B cell (primary cell): ENCODE data around the gene MXRA8. TPM values are rescaled to one million over a fixed set of nuclear protein-coding genes. Genes with fewer than 3 reads are reported as not detected.

Experiments used
- ATAC-seq: fragments of 200-7000 bp; cut with Tn5 transposase; one replicate; pipeline ENCODE4 v1.10.0; 2021; ENCODE audit warnings: low read depth, mild to moderate bottlenecking, moderate number of reproducible peaks, moderate library complexity
- CTCF ChIA-PET: fragments of 350-600 bp; sonication (Branson Sonifier 250); formaldehyde crosslinking; loops from one replicate; lab custom pipeline; 2021; ENCODE audit warnings: antibody characterized with exemption, inconsistent platforms; lab: Charles Lee
- POLR2A ChIA-PET: fragments of 350-600 bp; sonication (Branson Sonifier 250); formaldehyde crosslinking; loops from one replicate; lab custom pipeline; 2021; ENCODE audit warnings: antibody characterized with exemption; lab: Charles Lee
- DNase-seq: peaks from one replicate; pipeline ENCODE4 v3.0.0; 2013
- H2AFZ ChIP-seq: 2 replicates; pipeline ENCODE4 v1.6.1; 2012; ENCODE audit warnings: mild to moderate bottlenecking, low read depth, low read length; ENCODE audit not compliant: insufficient read depth, poor library complexity, severe bottlenecking
- H3K27ac ChIP-seq, 2 donors: 1 replicate in 1 of 2; 2 replicates in 1 of 2; pipeline ENCODE4 v1.5.1; 2012 to 2013; ENCODE audit warnings: low read length in 2 of 2, mild to moderate bottlenecking in 2 of 2, moderate library complexity in 1 of 2
- H3K27me3 ChIP-seq, 4 experiments: fragments of 200-600 bp in 1 of 4; sonication (generic) in 1 of 4; replicated peaks in 1 of 4; 1 replicate in 2 of 4; 2 replicates in 2 of 4; pipeline versions ENCODE4 v1.6.1 to v1.7.0; 2013 to 2016; ENCODE audit warnings: low read length in 3 of 4, mild to moderate bottlenecking in 2 of 4, mixed read lengths in 1 of 4, moderate library complexity in 1 of 4; ENCODE audit not compliant: insufficient read depth in 4 of 4, control insufficient read depth in 3 of 4; ENCODE audit errors: control extremely low read depth in 1 of 4
- H3K36me3 ChIP-seq, 2 experiments: replicated peaks in 1 of 2; 1 replicate in 1 of 2; 2 replicates in 1 of 2; pipeline versions ENCODE4 v1.6.1 to v1.7.1; 2013; ENCODE audit warnings: low read length in 1 of 2; ENCODE audit not compliant: insufficient read depth in 2 of 2, control insufficient read depth in 1 of 2; ENCODE audit errors: control extremely low read depth in 1 of 2, extremely low read depth in 1 of 2
- H3K4me1 ChIP-seq, 2 donors: fragments of 200-600 bp in 1 of 2; sonication (generic) in 1 of 2; 1 replicate in 1 of 2; 2 replicates in 1 of 2; pipeline versions ENCODE4 v1.5.1 to v1.6.1; 2013 to 2017; ENCODE audit warnings: low read length in 2 of 2; ENCODE audit not compliant: control insufficient read depth in 2 of 2, insufficient read depth in 2 of 2
- H3K4me2 ChIP-seq: replicated peaks from 2 replicates; pipeline ENCODE3; 2012; ENCODE audit warnings: mild to moderate bottlenecking, low read depth, low read length; ENCODE audit not compliant: poor library complexity, severe bottlenecking
- H3K4me3 ChIP-seq, 5 experiments: fragments of 200-600 bp in 1 of 5; sonication (generic) in 1 of 5; 1 replicate in 3 of 5; 2 replicates in 2 of 5; pipeline versions ENCODE4 v1.5.1 to v1.7.0; 2011 to 2016; ENCODE audit warnings: low read length in 4 of 5, mild to moderate bottlenecking in 4 of 5, low read depth in 2 of 5, control low read depth in 1 of 5, moderate library complexity in 1 of 5; ENCODE audit not compliant: insufficient read depth in 1 of 5; ENCODE audit errors: control extremely low read depth in 1 of 5, extremely low read depth in 1 of 5
- H3K79me2 ChIP-seq: fragments of 200-600 bp; sonication (generic); one replicate; pipeline ENCODE4 v1.6.0; 2016; ENCODE audit warnings: low read length; ENCODE audit not compliant: control insufficient read depth, insufficient read depth
- H3K9ac ChIP-seq: fragments of 200-600 bp; sonication (generic); 2 replicates; pipeline ENCODE4 v1.6.1; 2017; ENCODE audit warnings: mild to moderate bottlenecking, low read length, moderate library complexity
- H3K9me3 ChIP-seq, 3 donors: one replicate each; pipeline versions ENCODE4 v1.6.1 to v1.7.1; 2013; ENCODE audit warnings: low read length in 2 of 3; ENCODE audit not compliant: control insufficient read depth in 2 of 3, insufficient read depth in 1 of 3; ENCODE audit errors: control extremely low read depth in 1 of 3
- H4K20me1 ChIP-seq: 2 replicates; pipeline ENCODE4 v1.6.0; 2012; ENCODE audit warnings: mild to moderate bottlenecking, low read length; ENCODE audit not compliant: insufficient read depth, control insufficient read depth, poor library complexity, severe bottlenecking
- H3K27ac Mint-ChIP-seq: one replicate; pipeline ENCODE4 v1.8.0; 2021; ENCODE audit warnings: mixed read lengths
- H3K27me3 Mint-ChIP-seq: one replicate; pipeline ENCODE4 v1.8.0; 2021; ENCODE audit warnings: mixed read lengths
- H3K4me1 Mint-ChIP-seq: one replicate; pipeline ENCODE4 v1.8.0; 2021; ENCODE audit warnings: mixed read lengths
- H3K4me3 Mint-ChIP-seq: one replicate; pipeline ENCODE4 v1.8.0; 2021; ENCODE audit warnings: mixed read lengths
- H3K9me3 Mint-ChIP-seq: one replicate; pipeline ENCODE4 v1.8.0; 2022; ENCODE audit warnings: mixed read lengths; ENCODE audit not compliant: insufficient read depth
- CTCF ChIP-seq: fragments of 200-600 bp; IDR thresholded peaks from one replicate; pipeline ENCODE4 v1.8.0; 2022; ENCODE audit warnings: antibody characterized with exemption, mild to moderate bottlenecking
- EZH2 ChIP-seq: IDR thresholded peaks from 2 replicates; pipeline ENCODE4 v1.6.1; 2012; ENCODE audit warnings: borderline replicate concordance, low read depth, mild to moderate bottlenecking, moderate library complexity, low read length; ENCODE audit not compliant: insufficient read depth, poor library complexity, severe bottlenecking
- WGBS: methylation state at CpG from one replicate; pipeline ENCODE4 v1.1.5; 2013; ENCODE audit warnings: missing lambda C conversion rate; ENCODE audit not compliant: insufficient coverage; 5-methylcytosine and 5-hydroxymethylcytosine counted together
- intact Hi-C: fragments of 100-400 bp; cut with micrococcal nuclease; formaldehyde crosslinking; loops from one replicate; pipeline ENCODE4 v1.10.0; 2022
- polyA plus RNA-seq: library from polyadenylated mRNA; depleted of rRNA; stranded (reverse); fragments of >200 nt; gene quantifications from 2 replicates; pipeline ENCODE4 v1.2.3, GENCODE V29; 2012
- total RNA-seq, 2 donors: library from RNA; stranded (reverse); fragments of 120-200 nt in 1 of 2; gene quantifications; 1 replicate in 1 of 2; 2 replicates in 1 of 2; pipeline versions ENCODE4 v1.2.3 to v1.2.4, GENCODE V29; 2013 to 2022

The MXRA8 gene
- total and polyA plus RNA-seq, 2 donors (not counting 1 experiment from before 2014, with no cell fraction given) = 0.10 TPM; not detected in 1

GRCh38 chr1:1371746-1372711 lies 13.7 kb upstream of the MXRA8 start:
- H3K4me3 ChIP-seq = no peak overlapping the region
- 28% methylated on average over 25 of the region's 26 CpGs for WGBS
- peak overlapping the region; percentile 12 to 27 for H3K27ac ChIP-seq
- no peaks in the 10 kb centered on the region for H3K27me3 Mint-ChIP-seq
- peaks cover 15% of the 10 kb centered on the region for H3K79me2 ChIP-seq
- TF ChIP-seq EZH2 (no peak), CTCF (peak; percentile 91)
- ATAC-seq = peak; percentile 40
- H3K36me3 ChIP-seq = peaks cover 0 to 10% of the 10 kb centered on the region in 2 experiments
- peak overlapping the region; percentile 59 for H3K4me3 Mint-ChIP-seq
- H3K9me3 ChIP-seq = peaks cover 0 to 5% (median 0%) of the 10 kb centered on the region in 3 donors
- H3K27ac Mint-ChIP-seq = peak overlapping the region; percentile 37
- no peak overlapping the region for H3K9ac ChIP-seq
- ChIA-PET POLR2A (interaction anchor here (1.0 kb wide), 1 partner anchor 27 kb away, joined by 3 read pairs; the partner anchor contains the start of gene CCNL2), CTCF (interaction anchor here (0.6 to 3.2 kb wide), 18 partner anchors 10 to 389 kb away, joined by 3 to 16 read pairs (median 4); partner anchors contain the start of gene CCNL2)
- H3K4me1 Mint-ChIP-seq = peaks cover 11% of the 10 kb centered on the region
- peaks cover 19 to 37% of the 10 kb centered on the region in 2 donors for H3K4me1 ChIP-seq
- DNase-seq = peak; percentile 85
- H2AFZ ChIP-seq = no peak overlapping the region
- peaks cover 21% of the 10 kb centered on the region for H4K20me1 ChIP-seq
- intact Hi-C loops = loop anchor here (1.0 kb wide), 1 partner anchor 339 kb away; no protein-coding TSS in a partner anchor
- no peaks in the 10 kb centered on the region for H3K27me3 ChIP-seq
- peak overlapping the region; percentile 58 for H3K4me2 ChIP-seq
- H3K9me3 Mint-ChIP-seq = no peaks in the 10 kb centered on the region
